ENCODE data around the gene AIG1. TPM values are rescaled to one million over a fixed set of nuclear protein-coding genes. Genes with fewer than 3 reads are reported as not detected.

The AIG1 gene
- total RNA-seq, 1 donor from 2014 or later = 29.6 TPM

GRCh38 chr6:143050509-143050908 lies 10.2 kb upstream of the AIG1 start:
- Histone ChIP-seq H3K4me3 (no peak overlapping the region), H3K9me3 (no peaks in the 10 kb centered on the region), H3K36me3 (no peaks in the 10 kb centered on the region), H3K27ac (no peak overlapping the region), H3K4me1 (no peaks in the 10 kb centered on the region), H3K27me3 (ENCODE audit: low read depth) (no peaks in the 10 kb centered on the region)
- no peak for TF ChIP-seq CTCF (IDR thresholded peaks at IDR 0.05)
- intact Hi-C loops (cut with DNase I) = no loop called here
- DNase-seq (no peak), ATAC-seq (no peak)

- no peak overlapping the region for H3K4me3 ChIP-seq
- DNase-seq (no peak), ATAC-seq (no peak)
- no peaks in the 10 kb centered on the region for H3K27me3 ChIP-seq (ENCODE audit: low read depth)
- intact Hi-C loops (cut with DNase I) = no loop called here
- H3K27ac ChIP-seq = no peak overlapping the region
- H3K9me3 ChIP-seq = no peaks in the 10 kb centered on the region
- no peaks in the 10 kb centered on the region for H3K4me1 ChIP-seq
- TF ChIP-seq CTCF (IDR thresholded peaks at IDR 0.05) = no peak
- H3K36me3 ChIP-seq = no peaks in the 10 kb centered on the region
Measured at GRCh38 chr6:143052282-143052681, 8.4 kb upstream of the AIG1 start.

GRCh38 chr6:143053856-143054255 lies 6.8 kb upstream of the AIG1 start:
- no peaks in the 10 kb centered on the region for H3K4me1 ChIP-seq
- TF ChIP-seq CTCF (IDR thresholded peaks at IDR 0.05) = no peak
- intact Hi-C loops (cut with DNase I) = no loop called here
- DNase-seq (no peak), ATAC-seq (no peak)
- H3K36me3 ChIP-seq = no peaks in the 10 kb centered on the region
- H3K4me3 ChIP-seq = no peak overlapping the region
- no peaks in the 10 kb centered on the region for H3K27me3 ChIP-seq (ENCODE audit: low read depth)
- H3K27ac ChIP-seq = no peak overlapping the region
- H3K9me3 ChIP-seq = no peaks in the 10 kb centered on the region

- H3K36me3 ChIP-seq = no peaks in the 10 kb centered on the region
- H3K27me3 ChIP-seq (ENCODE audit: low read depth) = no peaks in the 10 kb centered on the region
- H3K4me3 ChIP-seq = no peak overlapping the region
- no peak for TF ChIP-seq CTCF (IDR thresholded peaks at IDR 0.05)
- H3K27ac ChIP-seq = no peak overlapping the region
- H3K4me1 ChIP-seq = no peaks in the 10 kb centered on the region
- no peak for DNase-seq
- no peak for ATAC-seq
- H3K9me3 ChIP-seq = no peaks in the 10 kb centered on the region
- intact Hi-C loops (cut with DNase I) = no loop called here
Measured at GRCh38 chr6:143054329-143054728, 6.4 kb upstream of the AIG1 start.

GRCh38 chr6:143055213-143055612 lies 5.5 kb upstream of the AIG1 start:
- no peaks in the 10 kb centered on the region for H3K9me3 ChIP-seq
- H3K4me3 ChIP-seq = no peak overlapping the region
- H3K36me3 ChIP-seq = no peaks in the 10 kb centered on the region
- TF ChIP-seq CTCF (IDR thresholded peaks at IDR 0.05) = no peak
- DNase-seq = no peak
- H3K27ac ChIP-seq = no peak overlapping the region
- intact Hi-C loops (cut with DNase I) = no loop called here
- peaks cover 4% of the 10 kb centered on the region for H3K4me1 ChIP-seq
- no peak for ATAC-seq
- no peaks in the 10 kb centered on the region for H3K27me3 ChIP-seq (ENCODE audit: low read depth)

- no peak overlapping the region for H3K4me3 ChIP-seq
- no peak for ATAC-seq
- no peaks in the 10 kb centered on the region for H3K9me3 ChIP-seq
- intact Hi-C loops (cut with DNase I) = no loop called here
- DNase-seq = no peak
- no peak for TF ChIP-seq CTCF (IDR thresholded peaks at IDR 0.05)
- H3K27ac ChIP-seq = no peak overlapping the region
- no peaks in the 10 kb centered on the region for H3K27me3 ChIP-seq (ENCODE audit: low read depth)
- H3K4me1 ChIP-seq = peaks cover 4% of the 10 kb centered on the region
- no peaks in the 10 kb centered on the region for H3K36me3 ChIP-seq
Measured at GRCh38 chr6:143055891-143056290, 4.8 kb upstream of the AIG1 start.

Data from lower lobe of right lung (tissue), 2 donors.